IMR-90 (cell line): ENCODE results near the gene SLC4A5. TPM values are rescaled to one million over a fixed set of nuclear protein-coding genes. Genes with fewer than 3 reads are reported as not detected.

Experiments
- ATAC-seq: fragments of 200-7000 bp; cut with Tn5 transposase; 2 replicates; pipeline ENCODE4 v1.9.1; 2020; ENCODE audit warnings: low read depth, mild to moderate bottlenecking, moderate library complexity
- BruUV-seq: library from RNA; stranded (reverse); fragments of 400-500 nt; replicated peaks from 2 replicates; lab custom pipeline; 2021; lab: Mats Ljungman, UMichigan
- CTCF ChIA-PET: fragments of 300-600 bp; formaldehyde crosslinking; extraction: SDS; loops from one replicate; lab custom pipeline; 2021; ENCODE audit warnings: antibody characterized with exemption; lab: Yijun Ruan, JAX
- POLR2A ChIA-PET: fragments of 300-600 bp; sonication (Branson Sonifier 250); formaldehyde crosslinking; loops from one replicate; lab custom pipeline; 2022; ENCODE audit warnings: antibody characterized with exemption; ENCODE audit not compliant: unreplicated experiment; lab: Charles Lee
- DNase-seq: peaks from one replicate; pipeline ENCODE4 v3.0.0; 2013
- H2AFZ ChIP-seq: replicated peaks from 2 replicates; pipeline ENCODE3; 2013; ENCODE audit warnings: low read length, mild to moderate bottlenecking; ENCODE audit not compliant: poor library complexity
- H2AK5ac ChIP-seq: 2 replicates; pipeline ENCODE4 v1.6.1; 2013; ENCODE audit warnings: low read depth, low read length, inconsistent platforms
- H2AK9ac ChIP-seq: replicated peaks from 2 replicates; pipeline ENCODE3; 2013; ENCODE audit warnings: mild to moderate bottlenecking, low read depth, low read length, moderate library complexity; ENCODE audit not compliant: poor library complexity
- H2BK120ac ChIP-seq: 2 replicates; pipeline ENCODE4 v1.6.1; 2013; ENCODE audit warnings: low read depth, low read length, inconsistent platforms
- H2BK15ac ChIP-seq: 3 replicates; pipeline ENCODE4 v1.6.1; 2013; ENCODE audit warnings: low read depth, low read length, inconsistent platforms
- H2BK20ac ChIP-seq: 2 replicates; pipeline ENCODE4 v1.6.1; 2013; ENCODE audit warnings: low read depth, mild to moderate bottlenecking, inconsistent platforms, low read length, moderate library complexity
- H2BK5ac ChIP-seq: 2 replicates; pipeline ENCODE4 v1.6.1; 2013; ENCODE audit warnings: mild to moderate bottlenecking, low read depth, low read length, inconsistent platforms; ENCODE audit not compliant: poor library complexity, severe bottlenecking
- H3K14ac ChIP-seq: replicated peaks from 2 replicates; pipeline ENCODE4 v1.6.1; 2013; ENCODE audit warnings: low read depth, low read length, inconsistent platforms
- H3K18ac ChIP-seq: 2 replicates; pipeline ENCODE4 v1.6.1; 2013; ENCODE audit warnings: low read depth, low read length, control low read depth
- H3K23ac ChIP-seq: 2 replicates; pipeline ENCODE4 v1.6.1; 2013; ENCODE audit warnings: low read depth, low read length, inconsistent platforms
- H3K27ac ChIP-seq: 2 replicates; pipeline ENCODE4 v1.5.1; 2013; ENCODE audit warnings: mild to moderate bottlenecking, control low read depth, low read length; ENCODE audit not compliant: insufficient read depth
- H3K27me3 ChIP-seq: 2 replicates; pipeline ENCODE4 v1.6.1; 2013; ENCODE audit warnings: low read length; ENCODE audit not compliant: control insufficient read depth, insufficient read depth
- H3K36me3 ChIP-seq: 2 replicates; pipeline ENCODE4 v1.6.1; 2013; ENCODE audit warnings: low read length, mixed read lengths; ENCODE audit not compliant: control insufficient read depth, insufficient read depth
- H3K4ac ChIP-seq: 2 replicates; pipeline ENCODE4 v1.6.1; 2013; ENCODE audit warnings: low read depth, low read length, inconsistent platforms
- H3K4me1 ChIP-seq: 2 replicates; pipeline ENCODE4 v1.6.1; 2013; ENCODE audit warnings: low read length, mixed read lengths; ENCODE audit not compliant: control insufficient read depth, insufficient read depth
- H3K4me2 ChIP-seq: 2 replicates; pipeline ENCODE4 v1.6.1; 2013; ENCODE audit warnings: low read depth, mild to moderate bottlenecking, control low read depth, low read length, moderate library complexity
- H3K4me3 ChIP-seq: 2 replicates; pipeline ENCODE4 v1.5.1; 2013; ENCODE audit warnings: low read depth, mild to moderate bottlenecking, control low read depth, low read length, moderate library complexity; ENCODE audit not compliant: insufficient read depth
- H3K56ac ChIP-seq: 2 replicates; pipeline ENCODE4 v1.6.1; 2013; ENCODE audit warnings: low read length, inconsistent platforms; ENCODE audit not compliant: insufficient read depth; ENCODE audit errors: extremely low read depth
- H3K79me1 ChIP-seq, 2 experiments: 2 replicates each; pipeline ENCODE4 v1.6.1; 2013; ENCODE audit warnings: low read length in 2 of 2, inconsistent platforms in 1 of 2, low read depth in 1 of 2
- H3K9ac ChIP-seq: 2 replicates; pipeline ENCODE4 v1.6.1; 2013; ENCODE audit warnings: low read depth, low read length, control low read depth
- H3K9me1 ChIP-seq: 2 replicates; pipeline ENCODE4 v1.6.1; 2013; ENCODE audit warnings: low read length, inconsistent platforms; ENCODE audit not compliant: insufficient read depth
- H3K9me3 ChIP-seq: 2 replicates; pipeline ENCODE4 v1.6.1; 2013; ENCODE audit warnings: low read length; ENCODE audit not compliant: control insufficient read depth, insufficient read depth
- H4K20me1 ChIP-seq: 2 replicates; pipeline ENCODE4 v1.6.1; 2013; ENCODE audit warnings: low read length, inconsistent platforms; ENCODE audit not compliant: insufficient read depth
- H4K5ac ChIP-seq: 2 replicates; pipeline ENCODE4 v1.6.1; 2013; ENCODE audit warnings: mild to moderate bottlenecking, low read depth, low read length, control low read depth
- H4K8ac ChIP-seq, 2 experiments: 2 replicates each; pipeline ENCODE4 v1.6.1; 2013; ENCODE audit warnings: low read depth in 2 of 2, low read length in 2 of 2, control low read depth in 1 of 2, inconsistent platforms in 1 of 2
- H4K91ac ChIP-seq: 2 replicates; pipeline ENCODE4 v1.6.1; 2013; ENCODE audit warnings: low read depth, low read length, inconsistent platforms; ENCODE audit not compliant: insufficient read depth
- BHLHE40 ChIP-seq: fragments of 150-350 bp; IDR thresholded peaks from 2 replicates; pipeline ENCODE4 v1.6.1; 2016; ENCODE audit warnings: mild to moderate bottlenecking, low read depth, low read length
- CEBPB ChIP-seq: IDR thresholded peaks from 2 replicates; pipeline ENCODE4 v1.6.1; 2012; ENCODE audit warnings: low read depth, low read length, improper control_type of control experiment
- CHD1 ChIP-seq: IDR thresholded peaks from 2 replicates; pipeline ENCODE4 v1.6.1; 2012; ENCODE audit warnings: low read depth, low read length, improper control_type of control experiment
- CTCF ChIP-seq: conservative IDR thresholded peaks from 2 replicates; pipeline ENCODE4 v1.5.1; 2012; ENCODE audit warnings: mild to moderate bottlenecking, low read depth, low read length, improper control_type of control experiment
- ELK1 ChIP-seq: fragments of 150-350 bp; IDR thresholded peaks from 2 replicates; pipeline ENCODE4 v1.6.1; 2016; ENCODE audit warnings: low read depth, mild to moderate bottlenecking, low read length, moderate library complexity, borderline replicate concordance
- FOS ChIP-seq: fragments of 150-350 bp; IDR thresholded peaks from 2 replicates; pipeline ENCODE4 v1.6.1; 2016; ENCODE audit warnings: low read depth, low read length
- MAFK ChIP-seq: IDR thresholded peaks from 2 replicates; pipeline ENCODE4 v1.6.1; 2012; ENCODE audit warnings: low read depth, low read length, improper control_type of control experiment
- MAZ ChIP-seq: IDR thresholded peaks from 2 replicates; pipeline ENCODE4 v1.6.1; 2012; ENCODE audit warnings: low read depth, mild to moderate bottlenecking, low read length, improper control_type of control experiment, moderate library complexity, borderline replicate concordance
- MXI1 ChIP-seq: IDR thresholded peaks from 2 replicates; pipeline ENCODE4 v1.6.1; 2012; ENCODE audit warnings: low read depth, mild to moderate bottlenecking, low read length, moderate library complexity, borderline replicate concordance
- POLR2A ChIP-seq: IDR thresholded peaks from 2 replicates; pipeline ENCODE4 v1.6.1; 2012; ENCODE audit warnings: mild to moderate bottlenecking, low read depth, low read length
- RAD21 ChIP-seq: IDR thresholded peaks from 2 replicates; pipeline ENCODE4 v1.6.1; 2012; ENCODE audit warnings: low read length, improper control_type of control experiment
- RCOR1 ChIP-seq: IDR thresholded peaks from 2 replicates; pipeline ENCODE4 v1.6.1; 2012; ENCODE audit warnings: mild to moderate bottlenecking, low read length, improper control_type of control experiment; ENCODE audit not compliant: insufficient replicate concordance
- RFX5 ChIP-seq: IDR thresholded peaks from 2 replicates; pipeline ENCODE4 v1.8.0; 2012; ENCODE audit warnings: low read depth, mild to moderate bottlenecking, low read length, moderate library complexity
- SMC3 ChIP-seq: fragments of 150-350 bp; IDR thresholded peaks from 2 replicates; pipeline ENCODE4 v1.6.1; 2016; ENCODE audit warnings: low read depth, mild to moderate bottlenecking, antibody characterized with exemption, low read length, moderate library complexity
- USF2 ChIP-seq: fragments of 150-350 bp; IDR thresholded peaks from 2 replicates; pipeline ENCODE4 v1.6.1; 2017; ENCODE audit warnings: mild to moderate bottlenecking, antibody characterized with exemption, low read length, low read depth
- WGBS, 2 experiments: methylation state at CpG; one replicate each; pipeline versions ENCODE4 v1.1.5 to v1.1.7; 2013; ENCODE audit warnings: missing lambda C conversion rate in 2 of 2; ENCODE audit not compliant: insufficient read length in 1 of 2; ENCODE audit errors: extremely low coverage in 2 of 2; 5-methylcytosine and 5-hydroxymethylcytosine counted together
- dilution Hi-C: fragments of 300-500 bp; cut with HindIII; formaldehyde crosslinking; loops from one replicate; pipeline ENCODE4 v1.14.3; 2018; ENCODE audit warnings: low sequenced_read_pairs; ENCODE audit not compliant: unreplicated experiment
- in situ Hi-C: fragments of 300-500 bp; cut with MboI; formaldehyde crosslinking; loops from 3 replicates; pipeline ENCODE4 v1.14.3; 2019; ENCODE audit warnings: low sequenced_read_pairs, inconsistent platforms, mixed read lengths
- intact Hi-C: fragments of 100-400 bp; cut with micrococcal nuclease; formaldehyde crosslinking; loops from 2 replicates; pipeline ENCODE4 v1.10.0; 2022
- polyA plus RNA-seq, 3 experiments: library from polyadenylated mRNA; depleted of rRNA; stranded (reverse); fragments of >200 nt; gene quantifications; 2 replicates each; pipeline ENCODE4 v1.2.3, GENCODE V29; 2012; ENCODE audit warnings: low replicate concordance in 1 of 3
- total RNA-seq: library from RNA; depleted of rRNA; stranded (reverse); fragments of >200 nt; gene quantifications from 2 replicates; pipeline ENCODE4 v1.2.3, GENCODE V29; 2012

Gene SLC4A5
- total and polyA plus RNA-seq, 2 of the 4 experiments (the other 2 are of a cell fraction), result 0.18 to 0.22 TPM

- in situ Hi-C loops, result no loop called here
- TF ChIP-seq MXI1 (no peak), BHLHE40 (no peak), POLR2A (no peak), RCOR1 (no peak), CEBPB (no peak), USF2 (no peak), ELK1 (no peak), SMC3 (no peak), CTCF (no peak), MAFK (no peak), FOS (no peak), CHD1 (no peak), RFX5 (no peak), MAZ (no peak), RAD21 (no peak)
- H4K20me1 ChIP-seq, result no peaks in the 10 kb centered on the region
- no peaks in the 10 kb centered on the region for H3K9me1 ChIP-seq
- no peak overlapping the region for H2AK5ac ChIP-seq
- no peaks in the 10 kb centered on the region for H3K79me1 ChIP-seq
- no peak overlapping the region for H2BK120ac ChIP-seq
- ATAC-seq (no peak), DNase-seq (no peak)
- H2BK15ac ChIP-seq, result no peak overlapping the region
- H2AFZ ChIP-seq, result no peak overlapping the region
- peaks cover 2% of the 10 kb centered on the region; the same call in 1 of the 2 replicates for H3K9me3 ChIP-seq
- H3K4me3 ChIP-seq, result no peak overlapping the region
- H4K5ac ChIP-seq, result no peak overlapping the region
- no peak overlapping the region for H3K56ac ChIP-seq
- H3K4me1 ChIP-seq, result no peaks in the 10 kb centered on the region
- CTCF ChIA-PET, result interaction anchor here (1.2 kb wide), 1 partner anchor 34 kb away, joined by 3 read pairs; no protein-coding TSS in a partner anchor
- WGBS, 2 experiments, result no CpG with 5 or more reads among the region's 1 CpG
- H2AK9ac ChIP-seq, result no peak overlapping the region
- BruUV-seq, result no TSS peak
- no peak overlapping the region for H3K18ac ChIP-seq
- intact Hi-C loops, result no loop called here
- H4K91ac ChIP-seq, result no peak overlapping the region
- H3K9ac ChIP-seq, result no peak overlapping the region
- no peak overlapping the region for H3K4ac ChIP-seq
- no peak overlapping the region for H2BK5ac ChIP-seq
- peaks cover 11% of the 10 kb centered on the region for H3K27me3 ChIP-seq
- no peak overlapping the region for H3K23ac ChIP-seq
- no peak overlapping the region for H2BK20ac ChIP-seq
- H4K8ac ChIP-seq, result no peak overlapping the region
- dilution Hi-C loops, result no loop called here
- no peak overlapping the region for H3K27ac ChIP-seq
- POLR2A ChIA-PET, result no interaction called here
- no peak overlapping the region for H3K14ac ChIP-seq
- H3K4me2 ChIP-seq, result no peak overlapping the region
- no peaks in the 10 kb centered on the region for H3K36me3 ChIP-seq
Observed at GRCh38 chr2:74301262-74301661, 42.0 kb downstream of the SLC4A5 start.
